GM19468 (cell line): ENCODE measurements around the gene TMTC1.
"Not testable (repeated sequence)": the region's sequence is repeated elsewhere in the genome, so short reads cannot be mapped to it uniquely, and the experiment has no call there.

Experiments
- ATAC-seq: cut with Tn5 transposase; IDR thresholded peaks from one replicate; pipeline ENCODE4 v1.9.1; 2021; ENCODE audit warnings: mild to moderate bottlenecking, moderate library complexity, moderate number of reproducible peaks; ENCODE audit not compliant: unreplicated experiment; ENCODE audit errors: extremely low read depth

Gene TMTC1

GRCh38 chr12:29783773-29784666 is at the start of gene TMTC1:
Gene TMTC1, minus strand, starts transcription at chr12:29783942. Its CDS starts 191 bp downstream, at chr12:29783751.
- no peak for ATAC-seq

GRCh38 chr12:29831173-29831572 is 47.4 kb upstream of the TMTC1 start:
- ATAC-seq: no peak

GRCh38 chr12:29830391-29830790 is 46.6 kb upstream of the TMTC1 start:
- ATAC-seq: no peak

- ATAC-seq: no peak
These were observed 35.3 kb upstream of the TMTC1 start for GRCh38 chr12:29818916-29819623.

- ATAC-seq: no peak
These were observed 33.4 kb upstream of the TMTC1 start for GRCh38 chr12:29816874-29817725.

GRCh38 chr12:29809616-29810361 is 26.0 kb upstream of the TMTC1 start:
- ATAC-seq: not testable (repeated sequence)

- no peak for ATAC-seq
These were observed 23.4 kb upstream of the TMTC1 start for GRCh38 chr12:29807129-29807528.

GRCh38 chr12:29804019-29804418 is 20.3 kb upstream of the TMTC1 start:
- no peak for ATAC-seq

GRCh38 chr12:29799591-29799990 is 15.8 kb upstream of the TMTC1 start:
- no peak for ATAC-seq

- no peak for ATAC-seq
These were observed 14.0 kb upstream of the TMTC1 start for GRCh38 chr12:29797565-29798355.

- ATAC-seq: no peak
These were observed 13.1 kb upstream of the TMTC1 start for GRCh38 chr12:29796823-29797263.

- ATAC-seq: no peak
These were observed 12.0 kb upstream of the TMTC1 start for GRCh38 chr12:29795715-29796114.

- no peak for ATAC-seq
These were observed 11.1 kb upstream of the TMTC1 start for GRCh38 chr12:29794862-29795261.

GRCh38 chr12:29792853-29793252 is 9.1 kb upstream of the TMTC1 start:
- ATAC-seq: no peak

- ATAC-seq: no peak
These were observed 8.4 kb upstream of the TMTC1 start for GRCh38 chr12:29792132-29792531.

GRCh38 chr12:29782871-29783772 is 620 bp downstream of the TMTC1 start:
- no peak for ATAC-seq

GRCh38 chr12:29782285-29782870 is 1.4 kb downstream of the TMTC1 start:
- peak; percentile 62 for ATAC-seq
